Cardiac muscle cell (in vitro differentiated cells and primary cell): ENCODE data around the gene ITGA2. TPM values are rescaled to one million over a fixed set of nuclear protein-coding genes. Genes with fewer than 3 reads are reported as not detected.

Source experiments
- DNase-seq, 2 donors: peaks; one replicate each; pipeline versions ENCODE4 v3.0.0 to v3.0.0-alpha.2; 2010 to 2017; ENCODE audit warnings: low read depth in 1 of 2, low spot score in 1 of 2
- H3K27ac ChIP-seq: fragments of 200-600 bp; sonication (generic); 2 replicates; pipeline ENCODE4 v1.5.1; 2016
- H3K27me3 ChIP-seq: fragments of 200-600 bp; sonication (generic); 2 replicates; pipeline ENCODE4 v1.6.0; 2016; ENCODE audit warnings: control low read depth
- H3K36me3 ChIP-seq: fragments of 200-600 bp; sonication (generic); 2 replicates; pipeline ENCODE4 v1.5.1; 2016; ENCODE audit warnings: control low read depth
- H3K4me1 ChIP-seq: fragments of 200-600 bp; sonication (generic); 2 replicates; pipeline ENCODE4 v1.8.1; 2017; ENCODE audit warnings: low read depth, mild to moderate bottlenecking, mixed run types
- H3K4me3 ChIP-seq: fragments of 200-600 bp; sonication (generic); 2 replicates; pipeline ENCODE4 v1.5.1; 2016; ENCODE audit warnings: mild to moderate bottlenecking
- H3K9me3 ChIP-seq: fragments of 200-600 bp; sonication (generic); 2 replicates; pipeline ENCODE4 v1.5.1; 2017; ENCODE audit warnings: low read depth, mild to moderate bottlenecking, control low read depth
- CTCF ChIP-seq: IDR thresholded peaks from 2 replicates; pipeline ENCODE4 v1.5.1; 2012; ENCODE audit warnings: low read depth, mild to moderate bottlenecking, low read length
- polyA plus RNA-seq: library from polyadenylated mRNA; unstranded; fragments of >200 nt; fragmentation: Nextera tagmentation; extraction: Ambion mirVana; gene quantifications from 2 replicates; pipeline ENCODE4 v1.2.1, GENCODE V29; 2016
- total RNA-seq: library from RNA; depleted of rRNA; stranded (reverse); fragments of >200 nt; gene quantifications from 2 replicates; pipeline ENCODE4 v1.2.3, GENCODE V29; 2016

ITGA2 gene
- total and polyA plus RNA-seq, 2 experiments from 2014 or later: 0.57 to 2.3 TPM

DNA sequence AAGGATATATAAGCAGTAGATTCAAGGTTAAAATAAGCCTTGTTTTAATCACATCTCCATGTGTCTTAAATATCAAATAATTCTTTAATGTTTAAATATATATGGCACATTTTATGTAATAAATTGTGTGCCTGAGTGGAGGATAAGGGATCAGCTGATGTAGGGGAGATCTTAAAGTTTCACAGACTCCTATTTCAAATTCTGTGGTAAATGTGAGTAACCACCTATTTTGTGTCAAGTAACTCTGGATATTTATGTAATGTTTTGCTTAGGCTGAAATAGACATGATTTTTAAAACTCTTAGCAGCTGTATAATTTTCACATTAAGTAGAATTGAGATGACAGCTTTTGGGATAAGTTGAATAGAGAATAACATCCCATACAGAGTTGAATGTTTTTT lies 41.3 kb upstream of the ITGA2 start:
- Histone ChIP-seq H3K9me3 (no peaks in the 10 kb centered on the region), H3K36me3 (no peaks in the 10 kb centered on the region), H3K4me3 (no peak overlapping the region), H3K4me1 (peaks cover 9% of the 10 kb centered on the region), H3K27me3 (no peaks in the 10 kb centered on the region), H3K27ac (no peak overlapping the region)
- no peak for TF ChIP-seq CTCF
- DNase-seq: no peak

GRCh38 chr5:52948418-52949076 lies 40.6 kb upstream of the ITGA2 start:
- no peaks in the 10 kb centered on the region for H3K36me3 ChIP-seq
- no peaks in the 10 kb centered on the region for H3K27me3 ChIP-seq
- DNase-seq: peak; percentile 79 to 89
- peak; percentile 75 for TF ChIP-seq CTCF
- no peaks in the 10 kb centered on the region for H3K9me3 ChIP-seq
- no peak overlapping the region for H3K4me3 ChIP-seq
- H3K27ac ChIP-seq: no peak overlapping the region
- peaks cover 9% of the 10 kb centered on the region for H3K4me1 ChIP-seq

DNA sequence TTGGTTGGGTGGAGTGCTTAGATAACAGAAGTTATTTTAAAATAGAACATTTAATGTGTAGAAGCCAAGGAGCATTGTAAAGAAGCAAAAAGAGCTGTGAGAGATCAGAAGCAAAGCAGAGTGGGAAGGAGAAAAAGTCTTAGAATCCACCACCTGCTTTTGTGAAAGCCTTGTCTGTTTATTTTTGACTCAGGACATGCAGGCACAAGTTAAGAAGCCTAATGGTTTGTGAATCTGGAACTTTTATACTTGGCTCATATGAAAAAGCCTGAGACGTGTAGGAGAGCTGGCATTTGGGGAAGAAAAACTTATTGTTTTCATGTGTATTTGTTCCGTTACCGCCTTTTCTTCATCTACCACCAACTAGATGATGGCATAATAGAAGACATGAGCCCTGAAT lies 38.5 kb upstream of the ITGA2 start:
- Histone ChIP-seq H3K4me1 (peaks cover 9% of the 10 kb centered on the region), H3K4me3 (no peak overlapping the region), H3K36me3 (no peaks in the 10 kb centered on the region), H3K9me3 (no peaks in the 10 kb centered on the region), H3K27me3 (no peaks in the 10 kb centered on the region), H3K27ac (peak overlapping the region; percentile 55)
- TF ChIP-seq CTCF: no peak
- DNase-seq: peak in 1 of 2 donors; percentile 9

DNA sequence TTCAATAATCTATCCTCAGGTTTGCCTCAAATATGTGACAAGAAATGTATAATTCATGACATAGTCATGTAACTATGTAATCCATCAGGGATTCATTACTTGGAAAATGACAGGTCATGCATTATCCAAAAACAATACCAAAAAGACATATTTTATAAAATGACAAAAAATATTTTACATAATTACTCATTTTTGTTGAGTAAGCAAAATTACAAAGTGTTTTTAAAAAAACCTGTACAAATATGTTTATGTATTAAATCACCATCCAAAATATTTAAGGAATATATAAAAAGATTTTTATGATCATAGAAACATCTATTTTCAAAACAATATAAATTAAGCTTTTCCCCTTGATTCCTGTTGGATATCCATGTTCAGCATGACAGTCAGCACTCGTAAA lies 36.7 kb upstream of the ITGA2 start:
- peaks cover 9% of the 10 kb centered on the region for H3K4me1 ChIP-seq
- TF ChIP-seq CTCF: no peak
- DNase-seq: no peak

DNA sequence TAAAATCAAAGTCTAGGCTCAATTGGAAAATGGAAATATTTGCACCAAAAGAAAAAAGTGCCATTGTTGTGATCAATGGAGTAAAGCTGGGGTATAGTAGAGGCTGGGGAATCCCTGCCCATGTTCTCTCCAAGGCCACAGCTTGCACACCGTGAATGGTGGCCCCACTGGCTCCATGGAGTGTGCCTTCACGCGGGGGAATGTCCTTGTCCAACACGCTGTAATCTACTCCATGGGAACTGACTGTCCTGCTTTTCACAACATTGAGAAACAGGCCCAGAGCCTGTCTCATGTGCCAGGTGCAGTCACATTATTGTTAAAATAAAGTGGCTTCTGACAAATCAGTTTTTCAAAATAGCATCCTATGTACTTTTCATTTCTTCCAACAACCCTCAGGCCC lies 33.1 kb upstream of the ITGA2 start:
- Histone ChIP-seq H3K4me1 (peaks cover under 1% of the 10 kb centered on the region), H3K9me3 (no peaks in the 10 kb centered on the region), H3K27ac (no peak overlapping the region), H3K4me3 (no peak overlapping the region), H3K27me3 (no peaks in the 10 kb centered on the region), H3K36me3 (no peaks in the 10 kb centered on the region)
- no peak for TF ChIP-seq CTCF
- no peak for DNase-seq

More for the DNA sequence above, 36.7 kb upstream of the ITGA2 start:
- H3K4me3 ChIP-seq: no peak overlapping the region
- no peak overlapping the region for H3K27ac ChIP-seq
- H3K27me3 ChIP-seq: no peaks in the 10 kb centered on the region
- no peaks in the 10 kb centered on the region for H3K36me3 ChIP-seq
- no peaks in the 10 kb centered on the region for H3K9me3 ChIP-seq
